ENCODE results near the gene ABHD16B.
"Not testable (repeated sequence)": the region's sequence is repeated elsewhere in the genome, so short reads cannot be mapped to it uniquely, and the experiment has no call there.

Gene ABHD16B

GRCh38 chr20:63856098-63856511 is 5.2 kb upstream of the ABHD16B start:
- no peak for DNase-seq

- DNase-seq, result no peak
These were observed 3.4 kb upstream of the ABHD16B start for GRCh38 chr20:63857764-63858392.

GRCh38 chr20:63858393-63859165 is 2.7 kb upstream of the ABHD16B start:
- no peak for DNase-seq

GRCh38 chr20:63859166-63859699 is 2.1 kb upstream of the ABHD16B start:
- DNase-seq, result no peak

DNA sequence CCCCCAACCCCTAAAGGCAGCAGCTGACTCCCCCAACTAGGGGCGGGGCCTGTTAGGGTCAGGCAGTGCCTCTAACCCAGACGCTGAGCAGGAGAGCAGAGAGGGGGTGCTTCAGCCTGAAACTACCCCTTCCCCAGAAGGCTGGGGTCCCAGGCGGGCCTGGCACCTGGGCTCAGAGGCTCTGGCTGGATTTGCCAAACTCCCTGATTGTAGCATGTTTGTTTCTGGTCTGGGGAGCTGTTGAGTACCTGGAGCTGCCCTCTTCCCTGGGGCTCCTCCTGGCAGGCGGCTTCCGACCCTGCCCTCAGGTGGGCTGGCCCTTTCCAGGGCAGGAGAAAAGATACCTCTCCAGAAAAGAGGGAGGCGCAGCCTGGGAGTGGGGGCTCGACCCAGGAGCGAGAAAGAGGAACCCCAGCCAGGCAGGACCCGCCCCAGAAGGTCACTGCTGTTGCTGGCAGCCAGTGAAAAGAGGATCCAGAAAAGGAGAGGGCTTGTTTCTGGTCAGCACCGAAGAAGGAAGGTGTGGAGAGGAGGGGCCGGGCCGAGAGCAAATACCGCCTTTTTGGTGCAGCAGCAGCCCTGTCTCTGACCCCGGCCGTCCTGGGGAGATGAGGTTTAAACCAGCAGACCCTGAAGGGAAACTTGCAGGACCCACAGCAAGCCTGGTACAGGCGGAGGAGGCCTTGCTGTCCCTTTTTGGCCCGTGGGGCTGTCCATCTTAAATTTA is 810 bp upstream of the ABHD16B start:
- DNase-seq, result no peak

- DNase-seq, result no peak
These were observed 943 bp downstream of the ABHD16B start for GRCh38 chr20:63861981-63862901.

GRCh38 chr20:63863021-63863797 is 1.9 kb downstream of the ABHD16B start:
- no peak for DNase-seq

- DNase-seq, result peak; percentile 90
These were observed 2.7 kb downstream of the ABHD16B start for GRCh38 chr20:63863798-63864544.

DNA sequence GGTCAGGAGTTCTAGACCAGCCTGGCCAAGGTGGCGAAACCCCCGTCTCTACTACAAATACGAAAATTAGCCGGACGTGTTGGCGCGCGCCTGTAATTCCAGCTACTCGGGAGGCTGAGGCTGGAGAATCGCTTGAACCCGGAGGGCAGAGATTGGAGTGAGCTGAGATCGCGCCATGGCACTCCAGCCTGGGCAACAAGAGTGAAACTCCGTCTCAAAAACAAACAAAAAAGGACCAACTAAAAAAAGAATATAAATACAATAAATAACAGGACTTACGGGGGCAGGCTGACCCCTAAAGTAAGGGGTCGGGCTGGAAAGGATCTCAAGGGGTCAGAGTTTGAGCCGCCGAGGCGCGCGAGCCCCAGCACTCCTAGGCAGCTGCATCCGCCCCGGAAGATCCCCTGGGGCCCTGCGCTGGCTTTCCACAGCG is 3.3 kb downstream of the ABHD16B start:
- DNase-seq, result no peak

- DNase-seq, result peak; percentile 99
These were observed 3.8 kb downstream of the ABHD16B start, which contains the start of gene TPD52L2 for GRCh38 chr20:63864978-63865640. TPD52L2 (plus strand) TSS chr20:63865270; CDS start chr20:63865366, 96 bp downstream.

GRCh38 chr20:63867042-63867441 is 5.7 kb downstream of the ABHD16B start:
- not testable (repeated sequence) for DNase-seq

DNA sequence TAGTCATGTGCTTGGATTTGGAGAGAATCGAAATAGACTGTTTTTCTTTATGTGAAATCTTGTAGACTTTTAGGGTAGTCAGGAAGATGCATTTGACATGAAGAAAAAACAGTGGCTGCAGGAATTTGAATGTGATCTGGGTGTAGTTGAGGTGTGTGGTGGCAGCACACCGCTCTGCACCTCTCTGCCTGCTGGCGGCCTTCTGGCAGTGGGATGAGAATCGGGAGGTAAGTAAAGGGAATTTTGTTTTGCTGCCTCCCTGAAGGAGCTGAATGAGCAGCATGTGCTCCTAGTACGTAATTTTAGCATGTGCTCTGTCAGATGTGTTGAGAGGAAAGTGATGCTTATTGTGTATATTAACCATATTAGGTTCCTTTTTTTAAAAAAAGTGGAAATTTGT is 7.0 kb downstream of the ABHD16B start:
- no peak for DNase-seq

DNA sequence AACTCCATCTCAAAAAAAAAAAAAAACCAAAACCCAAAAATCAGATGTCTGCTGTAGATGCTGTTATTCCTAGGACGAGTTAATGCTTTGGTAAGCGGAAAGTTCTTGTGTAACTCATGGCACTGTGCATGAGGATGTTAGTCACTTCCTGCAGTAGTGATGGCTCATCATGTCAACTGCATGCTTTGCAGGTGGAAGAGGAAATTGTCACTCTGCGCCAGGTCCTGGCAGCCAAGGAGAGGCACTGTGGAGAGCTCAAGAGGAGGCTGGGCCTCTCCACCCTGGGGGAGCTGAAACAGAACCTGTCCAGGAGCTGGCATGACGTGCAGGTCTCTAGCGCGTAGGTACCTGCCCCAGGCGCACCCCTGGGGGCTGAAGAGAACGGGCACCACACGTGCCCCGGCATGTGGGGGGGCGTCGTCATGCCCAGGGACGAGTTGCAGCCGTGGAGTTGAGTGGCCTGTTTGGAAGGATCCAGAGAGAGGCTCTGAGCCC is 12.2 kb downstream of the ABHD16B start:
- peak; percentile 87 for DNase-seq

DNA sequence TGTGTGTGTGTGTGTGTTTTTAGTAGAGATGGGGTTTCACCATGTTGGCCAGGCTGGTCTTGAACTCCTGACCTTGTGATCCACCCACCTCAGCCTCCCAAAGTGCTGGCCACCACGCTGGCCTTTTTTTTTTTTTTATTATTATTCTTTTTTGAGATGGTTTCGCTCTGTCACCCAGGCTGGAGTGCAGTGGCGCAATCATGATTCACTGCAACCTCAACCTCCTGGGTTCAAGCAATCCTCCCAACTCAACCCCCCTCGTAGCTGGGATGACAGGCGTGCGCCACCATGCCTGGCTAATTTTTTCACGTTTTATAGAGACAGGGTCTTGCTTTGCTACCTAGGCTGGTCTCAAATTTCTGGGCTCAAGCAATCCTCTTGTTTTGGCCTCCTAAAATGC is 12.9 kb downstream of the ABHD16B start:
- DNase-seq, result not testable (repeated sequence)

- no peak for DNase-seq
These were observed 15.3 kb downstream of the ABHD16B start for GRCh38 chr20:63876489-63877036.

- no peak for DNase-seq
These were observed 16.6 kb downstream of the ABHD16B start for GRCh38 chr20:63877755-63878470.

DNA sequence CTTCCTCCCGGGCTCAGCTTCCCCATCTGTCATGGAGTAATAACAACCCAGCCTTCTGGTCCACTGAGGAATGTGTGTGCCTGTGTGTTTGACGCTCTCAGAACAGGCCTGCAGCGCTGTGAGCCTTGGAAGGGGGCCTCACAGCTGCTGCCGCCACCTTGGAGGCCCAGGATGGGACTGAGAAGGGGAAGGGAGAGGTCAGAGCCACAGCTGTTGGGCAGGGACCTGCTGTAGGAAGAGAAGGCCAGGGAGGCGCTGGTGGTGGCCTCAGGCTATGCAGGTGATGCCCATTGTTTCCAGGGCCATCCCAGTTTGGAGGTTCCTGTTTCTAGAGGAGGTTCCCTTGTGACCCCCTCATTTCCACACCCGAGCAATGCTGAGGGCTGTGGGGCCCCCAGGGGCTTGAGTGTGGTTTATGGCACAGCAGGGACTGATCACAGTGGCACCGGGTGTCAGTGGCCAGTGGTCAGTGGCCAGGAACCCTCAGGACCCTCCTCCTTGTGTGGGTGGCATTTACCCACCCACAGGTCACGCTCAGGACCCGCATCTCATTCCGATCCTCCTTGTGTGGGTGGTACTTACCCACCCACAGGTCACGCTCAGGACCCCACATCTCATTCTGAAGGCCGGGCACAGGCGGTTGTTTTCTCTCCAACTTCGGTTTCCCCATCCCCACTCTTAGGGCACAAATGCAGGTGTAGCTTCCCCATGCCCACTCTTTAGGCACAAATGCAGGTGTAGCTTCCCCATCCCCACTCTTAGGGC is 17.8 kb downstream of the ABHD16B start:
- no peak for DNase-seq

DNA sequence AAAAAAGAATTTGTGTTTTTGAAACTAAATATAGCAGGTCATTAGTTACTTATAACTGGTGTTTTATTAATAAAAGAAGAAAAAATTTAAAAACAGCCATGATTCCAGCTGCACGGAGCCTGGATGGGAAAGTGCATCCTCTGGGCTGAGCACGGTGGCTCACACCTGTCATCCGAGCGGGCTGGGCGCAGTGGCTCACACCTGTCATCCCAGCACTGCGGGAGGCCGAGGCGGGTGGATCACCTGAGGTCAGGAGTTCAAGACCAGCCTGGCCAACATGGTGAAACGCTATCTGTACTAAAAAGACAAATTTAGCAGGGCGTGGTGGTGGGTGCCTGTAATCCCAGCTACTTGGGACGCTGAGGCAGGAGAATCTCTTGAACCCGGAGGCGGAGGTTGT is 19.6 kb downstream of the ABHD16B start:
- DNase-seq, result not testable (repeated sequence)
